ENCODE data around the gene PCP4. TPM values are rescaled to one million over a fixed set of nuclear protein-coding genes. Genes with fewer than 3 reads are reported as not detected.

The PCP4 gene
- total RNA-seq, 2 experiments from 2014 or later: not detected

GRCh38 chr21:39951183-39952101 is 84.2 kb downstream of the PCP4 start:
- ChIA-PET CTCF (ENCODE audit: unreplicated experiment) (no interaction called here), POLR2A (no interaction called here)
- DNase-seq (ENCODE audit: low spot score): no peak
- H2AFZ ChIP-seq (ENCODE audit: low read length): no peak overlapping the region
- no peaks in the 10 kb centered on the region for H3K4me1 ChIP-seq (ENCODE audit: insufficient read depth, low read length, poor library complexity, severe bottlenecking)
- no peaks in the 10 kb centered on the region for H3K79me2 ChIP-seq (ENCODE audit: insufficient read depth, low read depth, low read length)
- H3K4me3 ChIP-seq (ENCODE audit: low read depth, low read length, poor library complexity, severe bottlenecking): no peak overlapping the region
- H3K9me2 ChIP-seq (ENCODE audit: insufficient read depth, low read length): no peaks in the 10 kb centered on the region
- no peaks in the 10 kb centered on the region for H3K36me3 ChIP-seq (ENCODE audit: insufficient read depth, low read length)
- TF ChIP-seq CTCF (conservative IDR thresholded peaks at IDR 0.05; ENCODE audit: low read length) (no peak), EZH2phosphoT487 (IDR thresholded peaks at IDR 0.05; ENCODE audit: borderline replicate concordance, low read depth, low read length) (no peak)
- H3K9me3 ChIP-seq (ENCODE audit: low read length): no peaks in the 10 kb centered on the region
- H3K4me2 ChIP-seq (ENCODE audit: low read length): no peak overlapping the region
- BruUV-seq (replicated peaks): no TSS peak
- intact Hi-C loops (cut with micrococcal nuclease; ENCODE audit: unreplicated experiment): no loop called here
- no peak overlapping the region for H3K27ac ChIP-seq (ENCODE audit: low read depth, low read length, poor library complexity, severe bottlenecking)
- no peaks in the 10 kb centered on the region for H4K20me1 ChIP-seq (ENCODE audit: insufficient read depth, low read length)

GRCh38 chr21:39952265-39952664 is 85.0 kb downstream of the PCP4 start:
- no TSS peak for BruUV-seq (replicated peaks)

More at GRCh38 chr21:39952265-39952664, 85.0 kb downstream of the PCP4 start:
- no peaks in the 10 kb centered on the region for H4K20me1 ChIP-seq (ENCODE audit: insufficient read depth, low read length)
- no peak overlapping the region for H3K4me2 ChIP-seq (ENCODE audit: low read length)
- H3K4me3 ChIP-seq (ENCODE audit: low read depth, low read length, poor library complexity, severe bottlenecking): no peak overlapping the region
- no peaks in the 10 kb centered on the region for H3K9me3 ChIP-seq (ENCODE audit: low read length)
- no peaks in the 10 kb centered on the region for H3K79me2 ChIP-seq (ENCODE audit: insufficient read depth, low read depth, low read length)
- H2AFZ ChIP-seq (ENCODE audit: low read length): no peak overlapping the region
- H3K36me3 ChIP-seq (ENCODE audit: insufficient read depth, low read length): no peaks in the 10 kb centered on the region
- no peak for DNase-seq (ENCODE audit: low spot score)
- intact Hi-C loops (cut with micrococcal nuclease; ENCODE audit: unreplicated experiment): no loop called here
- H3K27ac ChIP-seq (ENCODE audit: low read depth, low read length, poor library complexity, severe bottlenecking): no peak overlapping the region
- H3K9me2 ChIP-seq (ENCODE audit: insufficient read depth, low read length): no peaks in the 10 kb centered on the region
- ChIA-PET POLR2A (no interaction called here), CTCF (ENCODE audit: unreplicated experiment) (no interaction called here)
- no peaks in the 10 kb centered on the region for H3K4me1 ChIP-seq (ENCODE audit: insufficient read depth, low read length, poor library complexity, severe bottlenecking)
- TF ChIP-seq EZH2phosphoT487 (IDR thresholded peaks at IDR 0.05; ENCODE audit: borderline replicate concordance, low read depth, low read length): no peak
- no peak for TF ChIP-seq CTCF (conservative IDR thresholded peaks at IDR 0.05; ENCODE audit: low read length)

Data from OCI-LY7 (cell line).